Stomach (tissue), 9 donors: ENCODE results near the gene SYNPR. TPM values are rescaled to one million over a fixed set of nuclear protein-coding genes. Genes with fewer than 3 reads are reported as not detected.

Experiments
- DNase-seq, 2 donors: peaks; one replicate each; pipeline versions ENCODE4 v3.0.0 to v3.0.0-alpha.2; 2013 to 2019
- H3K27ac ChIP-seq, 5 donors: fragments of 200-600 bp in 4 of 5; sonication (generic) in 4 of 5; one replicate each; pipeline ENCODE4 v1.5.1; 2013 to 2019; ENCODE audit warnings: mild to moderate bottlenecking in 1 of 5, moderate library complexity in 1 of 5
- H3K27me3 ChIP-seq, 3 donors: fragments of 200-600 bp; sonication (generic); one replicate each; pipeline ENCODE4 v1.5.1; 2017 to 2019; ENCODE audit warnings: mixed run types in 1 of 3
- H3K36me3 ChIP-seq, 4 donors: fragments of 200-600 bp; sonication (generic); 1 replicate in 3 of 4; 2 replicates in 1 of 4; pipeline ENCODE4 v1.5.1; 2016 to 2019
- H3K4me1 ChIP-seq, 4 donors: fragments of 200-600 bp; sonication (generic); one replicate each; pipeline ENCODE4 v1.5.1; 2016 to 2019
- H3K4me3 ChIP-seq, 4 donors: fragments of 200-600 bp; sonication (generic) in 3 of 4; one replicate each; pipeline ENCODE4 v1.5.1; 2016 to 2019; ENCODE audit warnings: mild to moderate bottlenecking in 1 of 4
- H3K9me3 ChIP-seq, 4 donors: fragments of 200-600 bp; sonication (generic); one replicate each; pipeline ENCODE4 v1.5.1; 2016 to 2019
- CTCF ChIP-seq, 7 experiments: fragments of 450-650 bp in 4 of 7; fragments of 200-600 bp in 3 of 7; sonication (generic) in 3 of 7; IDR thresholded peaks; one replicate each; pipeline ENCODE4 v1.5.1; 2016 to 2019; ENCODE audit warnings: antibody characterized with exemption in 7 of 7, control low read depth in 2 of 7, mild to moderate bottlenecking in 1 of 7
- EP300 ChIP-seq: sonication (generic); formaldehyde crosslinking; IDR thresholded peaks from one replicate; pipeline ENCODE4 v1.6.1; 2017; ENCODE audit warnings: antibody characterized with exemption
- POLR2A ChIP-seq, 4 donors: fragments of 450-650 bp; IDR thresholded peaks; one replicate each; pipeline ENCODE4 v1.6.1; 2016; ENCODE audit warnings: antibody characterized with exemption in 4 of 4, control low read depth in 2 of 4, mild to moderate bottlenecking in 1 of 4, moderate library complexity in 1 of 4
- POLR2AphosphoS5 ChIP-seq, 3 donors: sonication (generic); formaldehyde crosslinking; IDR thresholded peaks; one replicate each; pipeline ENCODE4 v1.6.1; 2016; ENCODE audit warnings: antibody characterized with exemption in 3 of 3
- WGBS, 5 donors: extraction: QIAGEN DNeasy Blood & Tissue Kit in 3 of 5; methylation state at CpG; one replicate each; pipeline versions ENCODE4 v1.1.5 to v1.1.7; 2013 to 2018; 5-methylcytosine and 5-hydroxymethylcytosine counted together
- intact Hi-C: fragments of 100-400 bp; cut with DNase I; formaldehyde crosslinking; loops from one replicate; pipeline ENCODE4 v1.15.1; 2023; ENCODE audit warnings: low total_unique reads
- polyA plus RNA-seq, 3 donors: library from polyadenylated mRNA; stranded (reverse); fragments of 200-250 nt; gene quantifications; one replicate each; pipeline ENCODE4 v1.2.3, GENCODE V29; 2013
- total RNA-seq, 5 donors: library from RNA; depleted of rRNA; stranded (reverse); fragments of >200 nt; gene quantifications; one replicate each; pipeline versions ENCODE4 v1.1.0 to v1.2.3, GENCODE V29; 2014 to 2016
- donor health status: healthy with polysubstance abuse.
- donor health status: Bipolar disorder and iron deficiency.
- donor health status: healthy.

Gene SYNPR
- total and polyA plus RNA-seq, 8 donors: 0.13 to 1.7 (median 0.31) TPM; not detected in 3

GRCh38 chr3:63395960-63396359, 117.9 kb downstream of the SYNPR start:
- Histone ChIP-seq H3K27me3 (no peaks in the 10 kb centered on the region), H3K27ac (no peak overlapping the region), H3K36me3 (no peaks in the 10 kb centered on the region), H3K4me1 (no peaks in the 10 kb centered on the region), H3K9me3 (no peaks in the 10 kb centered on the region), H3K4me3 (no peak overlapping the region)
- no peak for TF ChIP-seq CTCF (IDR thresholded peaks at IDR 0.05)
- TF ChIP-seq EP300: no peak
- no peak for TF ChIP-seq POLR2A (IDR thresholded peaks at IDR 0.05)
- no peak for TF ChIP-seq POLR2AphosphoS5 (IDR thresholded peaks at IDR 0.05)
- WGBS, 5 donors: 74 to 90% (median 82%) methylated on average over 4 of the region's 4 CpGs
- intact Hi-C loops: no loop called here
- no peak for DNase-seq

DNA sequence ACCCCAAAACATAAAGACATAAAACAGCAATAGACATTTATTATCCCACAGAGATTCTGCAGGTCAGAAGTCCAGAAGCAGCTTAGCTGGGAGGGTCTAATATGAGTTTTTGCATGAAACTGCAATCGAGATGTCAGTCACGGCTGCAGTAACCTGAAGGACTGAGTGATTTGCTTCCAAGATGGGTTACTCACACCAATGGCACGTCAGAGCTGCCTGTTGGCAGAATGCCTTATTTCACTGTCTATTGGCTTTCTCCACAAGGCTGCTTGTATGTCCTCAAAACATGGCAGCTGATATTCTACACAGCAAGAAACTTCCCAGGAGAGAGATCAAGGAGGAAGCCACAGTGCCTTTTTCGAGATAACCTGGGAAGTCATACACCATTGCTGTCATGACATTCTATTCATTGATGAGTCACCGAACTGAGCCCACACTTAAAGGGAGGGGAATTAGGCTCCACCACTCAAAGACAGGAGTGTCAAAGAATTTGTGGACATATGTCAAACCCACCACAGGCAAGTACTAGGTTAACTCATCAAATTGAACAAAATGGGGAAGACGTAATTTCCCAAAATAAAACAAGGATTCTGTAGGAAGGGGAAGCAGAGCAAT, 122.2 kb downstream of the SYNPR start:
- Histone ChIP-seq H3K36me3 (no peaks in the 10 kb centered on the region), H3K27me3 (no peaks in the 10 kb centered on the region), H3K27ac (no peak overlapping the region), H3K4me3 (no peak overlapping the region), H3K4me1 (no peaks in the 10 kb centered on the region), H3K9me3 (no peaks in the 10 kb centered on the region)
- TF ChIP-seq EP300 (no peak), POLR2A (IDR thresholded peaks at IDR 0.05) (no peak), POLR2AphosphoS5 (IDR thresholded peaks at IDR 0.05) (no peak), CTCF (IDR thresholded peaks at IDR 0.05) (no peak)
- intact Hi-C loops: no loop called here
- WGBS, 5 donors: 66 to 79% (median 73%) methylated on average over 6 of the region's 6 CpGs
- DNase-seq: no peak

DNA sequence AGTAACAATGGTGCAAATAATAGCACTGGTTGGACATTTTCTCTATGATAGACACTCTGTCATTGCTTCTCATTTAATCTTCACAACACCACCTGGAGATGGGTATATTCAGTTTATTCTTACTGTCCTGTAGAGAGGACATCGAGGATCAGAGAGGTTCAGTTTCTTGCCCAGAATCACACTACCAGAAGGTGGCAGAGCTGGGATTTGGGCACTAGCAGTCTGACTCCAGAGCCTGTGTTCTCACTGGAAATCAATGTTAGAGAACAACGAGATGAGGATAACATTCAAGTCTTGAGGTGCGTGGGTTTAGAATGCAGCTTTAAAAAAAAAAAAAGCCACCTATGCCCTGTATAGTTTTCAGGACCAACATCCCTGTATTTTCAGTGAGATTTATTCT, 127.8 kb downstream of the SYNPR start:
- H3K27ac ChIP-seq: no peak overlapping the region
- TF ChIP-seq EP300: no peak
- TF ChIP-seq POLR2AphosphoS5 (IDR thresholded peaks at IDR 0.05): no peak
- no peak for TF ChIP-seq POLR2A (IDR thresholded peaks at IDR 0.05)
- no peak for TF ChIP-seq CTCF (IDR thresholded peaks at IDR 0.05)

GRCh38 chr3:63413523-63413922, 135.4 kb downstream of the SYNPR start:
- Histone ChIP-seq H3K4me3 (no peak overlapping the region), H3K36me3 (no peaks in the 10 kb centered on the region), H3K27ac (no peak overlapping the region), H3K27me3 (no peaks in the 10 kb centered on the region), H3K9me3 (no peaks in the 10 kb centered on the region), H3K4me1 (no peaks in the 10 kb centered on the region)
- intact Hi-C loops: no loop called here
- TF ChIP-seq POLR2AphosphoS5 (IDR thresholded peaks at IDR 0.05) (no peak), EP300 (no peak), POLR2A (IDR thresholded peaks at IDR 0.05) (no peak), CTCF (IDR thresholded peaks at IDR 0.05) (no peak)
- no peak for DNase-seq

More for the DNA sequence above, 127.8 kb downstream of the SYNPR start:
- no peak for DNase-seq
- H3K36me3 ChIP-seq: no peaks in the 10 kb centered on the region
- H3K4me3 ChIP-seq: no peak overlapping the region
- WGBS, 5 donors: 57 to 75% (median 68%) methylated on average over 3 of the region's 3 CpGs
- no peaks in the 10 kb centered on the region for H3K4me1 ChIP-seq
- intact Hi-C loops: no loop called here
- no peaks in the 10 kb centered on the region for H3K9me3 ChIP-seq
- no peaks in the 10 kb centered on the region for H3K27me3 ChIP-seq
